Activated CD8-positive, alpha-beta memory T cell treated with anti-CD3 and anti-CD28 coated beads, Interleukin-2, amount 10 ng/mL, durations not matched to agents 7 days and 5 days (primary cell): ENCODE measurements around the gene SLC6A6. TPM values are rescaled to one million over a fixed set of nuclear protein-coding genes. Genes with fewer than 3 reads are reported as not detected.
A peak's percentile ranks its signal among the peaks of the same experiment; 100 is the strongest.

Experiments
- ATAC-seq: fragments of 150-1000 bp; cut with Tn5 transposase; one replicate; pipeline ENCODE4 v1.10.0; 2021; ENCODE audit warnings: moderate library complexity
- CTCF ChIA-PET: fragments of 350-600 bp; sonication (Branson Sonifier 250); formaldehyde crosslinking; loops from one replicate; lab custom pipeline; 2021; ENCODE audit warnings: antibody characterized with exemption; lab: Charles Lee
- DNase-seq: peaks from one replicate; pipeline ENCODE4 v3.0.0-alpha.2; 2020
- H3K27ac Mint-ChIP-seq: one replicate; pipeline ENCODE4 v1.8.0; 2021; ENCODE audit warnings: mild to moderate bottlenecking, mixed read lengths
- H3K27me3 Mint-ChIP-seq: one replicate; pipeline ENCODE4 v1.8.0; 2021; ENCODE audit warnings: mixed read lengths
- H3K36me3 Mint-ChIP-seq: one replicate; pipeline ENCODE4 v1.8.0; 2021; ENCODE audit warnings: mild to moderate bottlenecking, mixed read lengths
- H3K4me1 Mint-ChIP-seq: one replicate; pipeline ENCODE4 v1.8.0; 2021; ENCODE audit warnings: mixed read lengths
- H3K4me3 Mint-ChIP-seq: one replicate; pipeline ENCODE4 v1.8.0; 2021; ENCODE audit warnings: mild to moderate bottlenecking, moderate library complexity, mixed read lengths
- H3K9me3 Mint-ChIP-seq: one replicate; pipeline ENCODE4 v1.8.0; 2022; ENCODE audit warnings: low read depth, mixed read lengths
- total RNA-seq, 2 experiments: library from RNA; stranded (reverse); gene quantifications; one replicate each; pipeline ENCODE4 v1.2.3, GENCODE V29; 2021

SLC6A6 gene
- total RNA-seq, 2 experiments from 2014 or later, result 55.3 to 64.6 TPM

- H3K4me3 Mint-ChIP-seq, result no peak overlapping the region
- no peak for DNase-seq
- CTCF ChIA-PET, result interaction anchor here (0.8 kb wide), 1 partner anchor 250 kb away, joined by 3 read pairs; no protein-coding TSS in a partner anchor
- ATAC-seq, result no peak
- no peaks in the 10 kb centered on the region for H3K27me3 Mint-ChIP-seq
- peaks cover 9% of the 10 kb centered on the region for H3K36me3 Mint-ChIP-seq
- no peaks in the 10 kb centered on the region for H3K9me3 Mint-ChIP-seq
- H3K27ac Mint-ChIP-seq, result no peak overlapping the region
- H3K4me1 Mint-ChIP-seq, result peaks cover 9% of the 10 kb centered on the region
These were observed 51.7 kb downstream of the SLC6A6 start for GRCh38 chr3:14453876-14454638.

GRCh38 chr3:14454639-14455310 is 52.4 kb downstream of the SLC6A6 start:
- H3K4me1 Mint-ChIP-seq, result peaks cover 13% of the 10 kb centered on the region
- no peak for ATAC-seq
- H3K9me3 Mint-ChIP-seq, result no peaks in the 10 kb centered on the region
- H3K27me3 Mint-ChIP-seq, result no peaks in the 10 kb centered on the region
- no peak for DNase-seq
- H3K27ac Mint-ChIP-seq, result no peak overlapping the region
- CTCF ChIA-PET, result interaction anchor here (0.6 to 1.5 kb wide), 3 partner anchors 14 to 251 kb away, joined by 3 to 4 read pairs (median 3); no protein-coding TSS in a partner anchor
- H3K4me3 Mint-ChIP-seq, result no peak overlapping the region
- H3K36me3 Mint-ChIP-seq, result peaks cover 9% of the 10 kb centered on the region

GRCh38 chr3:14455571-14456317 is 53.3 kb downstream of the SLC6A6 start:
- Mint-ChIP-seq H3K36me3 (peaks cover 13% of the 10 kb centered on the region), H3K4me3 (no peak overlapping the region), H3K9me3 (no peaks in the 10 kb centered on the region), H3K27me3 (no peaks in the 10 kb centered on the region), H3K27ac (no peak overlapping the region), H3K4me1 (peaks cover 21% of the 10 kb centered on the region)
- DNase-seq (no peak), ATAC-seq (no peak)
- CTCF ChIA-PET, result interaction anchor here (0.9 to 1.5 kb wide), 2 partner anchors 11 to 194 kb away, joined by 3 read pairs; no protein-coding TSS in a partner anchor

GRCh38 chr3:14456794-14457193 is 54.4 kb downstream of the SLC6A6 start:
- H3K27ac Mint-ChIP-seq, result no peak overlapping the region
- ATAC-seq, result no peak
- no peaks in the 10 kb centered on the region for H3K27me3 Mint-ChIP-seq
- peaks cover 11% of the 10 kb centered on the region for H3K36me3 Mint-ChIP-seq
- H3K4me3 Mint-ChIP-seq, result no peak overlapping the region
- no peaks in the 10 kb centered on the region for H3K9me3 Mint-ChIP-seq
- no peak for DNase-seq
- H3K4me1 Mint-ChIP-seq, result peaks cover 25% of the 10 kb centered on the region
- CTCF ChIA-PET, result no interaction called here

GRCh38 chr3:14457481-14457880 is 55.1 kb downstream of the SLC6A6 start:
- CTCF ChIA-PET, result no interaction called here
- Mint-ChIP-seq H3K9me3 (no peaks in the 10 kb centered on the region), H3K27ac (no peak overlapping the region), H3K36me3 (peaks cover 11% of the 10 kb centered on the region), H3K27me3 (no peaks in the 10 kb centered on the region), H3K4me1 (peaks cover 25% of the 10 kb centered on the region), H3K4me3 (no peak overlapping the region)
- DNase-seq (no peak), ATAC-seq (no peak)

- CTCF ChIA-PET, result interaction anchor here (1.1 to 1.6 kb wide), 4 partner anchors 9 to 254 kb away, joined by 3 to 8 read pairs (median 4); no protein-coding TSS in a partner anchor
- peaks cover 14% of the 10 kb centered on the region for H3K36me3 Mint-ChIP-seq
- no peaks in the 10 kb centered on the region for H3K9me3 Mint-ChIP-seq
- H3K27ac Mint-ChIP-seq, result peak overlapping the region; percentile 34
- no peak overlapping the region for H3K4me3 Mint-ChIP-seq
- DNase-seq (no peak), ATAC-seq (no peak)
- H3K4me1 Mint-ChIP-seq, result peaks cover 25% of the 10 kb centered on the region
- no peaks in the 10 kb centered on the region for H3K27me3 Mint-ChIP-seq
These were observed 55.6 kb downstream of the SLC6A6 start for GRCh38 chr3:14457999-14458398.

- no peak overlapping the region for H3K4me3 Mint-ChIP-seq
- H3K27ac Mint-ChIP-seq, result peak overlapping the region; percentile 41
- H3K9me3 Mint-ChIP-seq, result no peaks in the 10 kb centered on the region
- CTCF ChIA-PET, result interaction anchor here (1.1 to 1.6 kb wide), 4 partner anchors 9 to 255 kb away, joined by 3 to 8 read pairs (median 4); no protein-coding TSS in a partner anchor
- H3K36me3 Mint-ChIP-seq, result peaks cover 14% of the 10 kb centered on the region
- DNase-seq, result no peak
- no peaks in the 10 kb centered on the region for H3K27me3 Mint-ChIP-seq
- ATAC-seq, result peak; percentile 20
- peaks cover 25% of the 10 kb centered on the region for H3K4me1 Mint-ChIP-seq
These were observed 56.2 kb downstream of the SLC6A6 start for GRCh38 chr3:14458434-14459275.

GRCh38 chr3:14459384-14459783 is 57.0 kb downstream of the SLC6A6 start:
- DNase-seq (no peak), ATAC-seq (no peak)
- CTCF ChIA-PET, result interaction anchor here (0.7 to 1.6 kb wide), 4 partner anchors 8 to 198 kb away, joined by 3 to 8 read pairs (median 4); no protein-coding TSS in a partner anchor
- H3K36me3 Mint-ChIP-seq, result peaks cover 14% of the 10 kb centered on the region
- no peak overlapping the region for H3K27ac Mint-ChIP-seq
- no peaks in the 10 kb centered on the region for H3K27me3 Mint-ChIP-seq
- no peak overlapping the region for H3K4me3 Mint-ChIP-seq
- H3K9me3 Mint-ChIP-seq, result no peaks in the 10 kb centered on the region
- H3K4me1 Mint-ChIP-seq, result peaks cover 25% of the 10 kb centered on the region

GRCh38 chr3:14459787-14460186 is 57.4 kb downstream of the SLC6A6 start:
- H3K4me3 Mint-ChIP-seq, result no peak overlapping the region
- no peaks in the 10 kb centered on the region for H3K27me3 Mint-ChIP-seq
- H3K9me3 Mint-ChIP-seq, result no peaks in the 10 kb centered on the region
- CTCF ChIA-PET, result interaction anchor here (0.7 to 2.8 kb wide), 2 partner anchors 33 to 84 kb away, joined by 3 to 9 read pairs; no protein-coding TSS in a partner anchor
- ATAC-seq, result no peak
- H3K27ac Mint-ChIP-seq, result no peak overlapping the region
- peaks cover 14% of the 10 kb centered on the region for H3K36me3 Mint-ChIP-seq
- peaks cover 25% of the 10 kb centered on the region for H3K4me1 Mint-ChIP-seq
- no peak for DNase-seq

GRCh38 chr3:14460342-14461005 is 58.1 kb downstream of the SLC6A6 start:
- ATAC-seq, result no peak
- no peaks in the 10 kb centered on the region for H3K9me3 Mint-ChIP-seq
- H3K4me3 Mint-ChIP-seq, result no peak overlapping the region
- H3K4me1 Mint-ChIP-seq, result peaks cover 25% of the 10 kb centered on the region
- DNase-seq, result no peak
- peaks cover 14% of the 10 kb centered on the region for H3K36me3 Mint-ChIP-seq
- peak overlapping the region; percentile 54 for H3K27ac Mint-ChIP-seq
- CTCF ChIA-PET, result interaction anchor here (0.7 to 2.8 kb wide), 6 partner anchors 27 to 197 kb away, joined by 3 to 9 read pairs (median 4); partner anchors contain the start of gene SLC6A6
- no peaks in the 10 kb centered on the region for H3K27me3 Mint-ChIP-seq

- H3K36me3 Mint-ChIP-seq, result peaks cover 14% of the 10 kb centered on the region
- DNase-seq (no peak), ATAC-seq (no peak)
- CTCF ChIA-PET, result interaction anchor here (0.7 to 3.5 kb wide), 11 partner anchors 25 to 257 kb away, joined by 3 to 12 read pairs (median 4); partner anchors contain the start of gene SLC6A6
- no peak overlapping the region for H3K4me3 Mint-ChIP-seq
- no peaks in the 10 kb centered on the region for H3K9me3 Mint-ChIP-seq
- peaks cover 25% of the 10 kb centered on the region for H3K4me1 Mint-ChIP-seq
- no peaks in the 10 kb centered on the region for H3K27me3 Mint-ChIP-seq
- H3K27ac Mint-ChIP-seq, result peak overlapping the region; percentile 54
These were observed 58.8 kb downstream of the SLC6A6 start for GRCh38 chr3:14461006-14461747.
